HEK293 (cell line): ENCODE data around the gene UGT1A6.

Source experiments
- CTCF ChIA-PET: fragments of 350-600 bp; formaldehyde crosslinking; extraction: SDS; loops from one replicate; lab custom pipeline; 2021; ENCODE audit warnings: antibody characterized with exemption; lab: Yijun Ruan, JAX
- POLR2A ChIA-PET: fragments of 300-600 bp; formaldehyde crosslinking; extraction: SDS; loops from one replicate; lab custom pipeline; 2020; ENCODE audit warnings: antibody characterized with exemption, inconsistent platforms; lab: Yijun Ruan, JAX
- H3K27ac ChIP-seq: fragments of 200-500 bp; sonication (Bioruptor generic); 2 replicates; pipeline ENCODE4 v1.5.1; 2014; ENCODE audit warnings: low read depth, low read length, control low read depth, inconsistent platforms; ENCODE audit errors: extremely low read depth
- H3K36me3 ChIP-seq, 2 experiments: fragments of 200-500 bp in 1 of 2; sonication (Bioruptor generic) in 1 of 2; 1 replicate in 1 of 2; 2 replicates in 1 of 2; pipeline ENCODE4 v1.5.1; 2014 to 2017; ENCODE audit warnings: inconsistent platforms in 2 of 2, low read length in 2 of 2; ENCODE audit not compliant: control insufficient read depth in 2 of 2, insufficient read depth in 1 of 2
- H3K4me1 ChIP-seq: fragments of 200-500 bp; sonication (Bioruptor generic); 2 replicates; pipeline ENCODE4 v1.5.1; 2014; ENCODE audit warnings: mild to moderate bottlenecking, low read length, inconsistent platforms; ENCODE audit not compliant: control insufficient read depth, insufficient read depth
- H3K4me3 ChIP-seq: 2 replicates; pipeline ENCODE4 v1.5.1; 2011; ENCODE audit warnings: low read depth, mild to moderate bottlenecking, control low read depth, low read length, moderate library complexity
- H3K9me3 ChIP-seq: fragments of 200-500 bp; sonication (Bioruptor generic); 2 replicates; pipeline ENCODE4 v1.5.1; 2014; ENCODE audit warnings: low read depth, low read length, inconsistent platforms; ENCODE audit not compliant: control insufficient read depth, insufficient read depth
- GFI1B ChIP-seq: fragments of 450-650 bp; formaldehyde crosslinking; IDR thresholded peaks from 2 replicates; pipeline ENCODE4 v1.5.1; 2016; ENCODE audit warnings: missing biosample characterization, missing genetic modification characterization
- GLIS2 ChIP-seq: fragments of 450-650 bp; formaldehyde crosslinking; IDR thresholded peaks from 2 replicates; pipeline ENCODE4 v1.5.1; 2016; ENCODE audit warnings: missing biosample characterization, missing genetic modification characterization
- KLF1 ChIP-seq: fragments of 450-650 bp; formaldehyde crosslinking; IDR thresholded peaks from 2 replicates; pipeline ENCODE4 v1.5.1; 2016; ENCODE audit warnings: missing biosample characterization, missing genetic modification characterization
- KLF7 ChIP-seq: fragments of 450-650 bp; formaldehyde crosslinking; IDR thresholded peaks from 2 replicates; pipeline ENCODE4 v1.5.1; 2016; ENCODE audit warnings: missing biosample characterization, missing genetic modification characterization, borderline replicate concordance
- SP2 ChIP-seq: fragments of 450-650 bp; formaldehyde crosslinking; IDR thresholded peaks from 2 replicates; pipeline ENCODE4 v1.5.1; 2016; ENCODE audit warnings: missing biosample characterization, missing genetic modification characterization
- SP3 ChIP-seq: fragments of 450-650 bp; formaldehyde crosslinking; IDR thresholded peaks from 2 replicates; pipeline ENCODE4 v1.5.1; 2016; ENCODE audit warnings: missing biosample characterization, missing genetic modification characterization
- ZFP3 ChIP-seq: fragments of 450-650 bp; formaldehyde crosslinking; IDR thresholded peaks from 2 replicates; pipeline ENCODE4 v1.5.1; 2016; ENCODE audit warnings: low read depth, missing biosample characterization, missing genetic modification characterization
- ZNF112 ChIP-seq: fragments of 450-650 bp; formaldehyde crosslinking; IDR thresholded peaks from 2 replicates; pipeline ENCODE4 v1.5.0; 2017; ENCODE audit warnings: missing biosample characterization, missing genetic modification characterization
- ZNF121 ChIP-seq: fragments of 450-650 bp; formaldehyde crosslinking; IDR thresholded peaks from 2 replicates; pipeline ENCODE4 v1.5.1; 2016; ENCODE audit warnings: missing biosample characterization, missing genetic modification characterization
- ZNF132 ChIP-seq: fragments of 450-650 bp; formaldehyde crosslinking; IDR thresholded peaks from 2 replicates; pipeline ENCODE4 v1.5.1; 2017; ENCODE audit warnings: missing biosample characterization, missing genetic modification characterization, borderline replicate concordance
- ZNF2 ChIP-seq: fragments of 450-650 bp; formaldehyde crosslinking; IDR thresholded peaks from 2 replicates; pipeline ENCODE4 v1.5.1; 2016; ENCODE audit warnings: missing biosample characterization, missing genetic modification characterization
- ZNF211 ChIP-seq: fragments of 450-650 bp; formaldehyde crosslinking; IDR thresholded peaks from 2 replicates; pipeline ENCODE4 v1.5.1; 2016; ENCODE audit warnings: low read depth, missing biosample characterization, missing genetic modification characterization
- ZNF654 ChIP-seq: fragments of 450-650 bp; formaldehyde crosslinking; IDR thresholded peaks from 2 replicates; pipeline ENCODE4 v1.5.1; 2016; ENCODE audit warnings: low read depth, missing biosample characterization, missing genetic modification characterization
- ZNF658 ChIP-seq: fragments of 450-650 bp; formaldehyde crosslinking; IDR thresholded peaks from 2 replicates; pipeline ENCODE4; 2016; ENCODE audit warnings: missing biosample characterization, missing genetic modification characterization
- ZNF664 ChIP-seq: fragments of 450-650 bp; formaldehyde crosslinking; IDR thresholded peaks from 2 replicates; pipeline ENCODE4 v1.5.1; 2016; ENCODE audit warnings: missing biosample characterization, missing genetic modification characterization
- ZNF747 ChIP-seq: fragments of 450-650 bp; formaldehyde crosslinking; IDR thresholded peaks from 2 replicates; pipeline ENCODE4 v1.5.1; 2016; ENCODE audit warnings: missing biosample characterization, missing genetic modification characterization
- ZNF776 ChIP-seq: fragments of 450-650 bp; formaldehyde crosslinking; IDR thresholded peaks from 2 replicates; pipeline ENCODE4 v1.5.0; 2017; ENCODE audit warnings: missing biosample characterization, missing genetic modification characterization, borderline replicate concordance
- TF ChIP-seq, protein P1 (sequence below): fragments of 450-650 bp; IDR thresholded peaks from 2 replicates; pipeline ENCODE4 v1.5.1; 2018; ENCODE audit warnings: missing biosample characterization, missing genetic modification characterization
- TF ChIP-seq, protein P2 (sequence below): fragments of 450-650 bp; formaldehyde crosslinking; IDR thresholded peaks from 2 replicates; pipeline ENCODE4; 2016; ENCODE audit warnings: missing biosample characterization, missing genetic modification characterization
- TF ChIP-seq, protein P3 (sequence below): fragments of 450-650 bp; formaldehyde crosslinking; IDR thresholded peaks from 2 replicates; pipeline ENCODE4 v1.5.0; 2017; ENCODE audit warnings: missing biosample characterization, missing genetic modification characterization, borderline replicate concordance
- TF ChIP-seq, protein P4 (sequence below): fragments of 450-650 bp; formaldehyde crosslinking; optimal IDR thresholded peaks from 2 replicates; pipeline ENCODE3; 2016; ENCODE audit warnings: missing biosample characterization, mild to moderate bottlenecking, missing genetic modification characterization
- TF ChIP-seq, protein P5 (sequence below): fragments of 450-650 bp; formaldehyde crosslinking; IDR thresholded peaks from 2 replicates; pipeline ENCODE4 v1.5.1; 2016; ENCODE audit warnings: missing biosample characterization, missing genetic modification characterization, borderline replicate concordance

Gene UGT1A6

DNA sequence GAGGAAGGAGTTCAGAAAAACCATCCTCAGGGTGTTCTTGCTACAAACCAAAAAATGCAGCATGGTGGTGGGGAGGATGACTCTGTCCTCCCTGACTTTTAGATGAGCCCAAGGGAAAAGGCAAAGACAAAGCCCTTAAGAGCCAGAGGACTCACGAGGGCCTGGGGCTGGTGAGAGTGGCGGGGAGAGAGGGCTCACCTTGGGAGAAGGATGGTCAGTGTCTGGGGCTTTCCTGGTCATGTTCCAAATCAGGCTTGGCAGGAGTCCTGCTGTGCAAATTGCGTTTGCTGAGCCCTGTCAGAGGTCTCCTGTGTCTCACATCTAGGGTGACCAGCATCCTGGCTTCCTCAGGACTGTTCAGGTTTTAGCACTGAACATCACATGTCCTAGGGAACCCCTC, 72.1 kb downstream of the UGT1A6 start:
- TF ChIP-seq ZNF658 (no peak), ZNF747 (tag by site-specific recombination) (no peak), ZNF121 (tag by site-specific recombination) (no peak), ZNF132 (tag by site-specific recombination) (no peak), ZNF654 (tag by site-specific recombination) (no peak), KLF7 (no peak), GLIS2 (tag by site-specific recombination) (no peak)
- TF ChIP-seq, protein P1, sequence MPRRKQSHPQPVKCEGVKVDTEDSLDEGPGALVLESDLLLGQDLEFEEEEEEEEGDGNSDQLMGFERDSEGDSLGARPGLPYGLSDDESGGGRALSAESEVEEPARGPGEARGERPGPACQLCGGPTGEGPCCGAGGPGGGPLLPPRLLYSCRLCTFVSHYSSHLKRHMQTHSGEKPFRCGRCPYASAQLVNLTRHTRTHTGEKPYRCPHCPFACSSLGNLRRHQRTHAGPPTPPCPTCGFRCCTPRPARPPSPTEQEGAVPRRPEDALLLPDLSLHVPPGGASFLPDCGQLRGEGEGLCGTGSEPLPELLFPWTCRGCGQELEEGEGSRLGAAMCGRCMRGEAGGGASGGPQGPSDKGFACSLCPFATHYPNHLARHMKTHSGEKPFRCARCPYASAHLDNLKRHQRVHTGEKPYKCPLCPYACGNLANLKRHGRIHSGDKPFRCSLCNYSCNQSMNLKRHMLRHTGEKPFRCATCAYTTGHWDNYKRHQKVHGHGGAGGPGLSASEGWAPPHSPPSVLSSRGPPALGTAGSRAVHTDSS (tag by site-specific recombination), result no peak
- TF ChIP-seq, protein P2, sequence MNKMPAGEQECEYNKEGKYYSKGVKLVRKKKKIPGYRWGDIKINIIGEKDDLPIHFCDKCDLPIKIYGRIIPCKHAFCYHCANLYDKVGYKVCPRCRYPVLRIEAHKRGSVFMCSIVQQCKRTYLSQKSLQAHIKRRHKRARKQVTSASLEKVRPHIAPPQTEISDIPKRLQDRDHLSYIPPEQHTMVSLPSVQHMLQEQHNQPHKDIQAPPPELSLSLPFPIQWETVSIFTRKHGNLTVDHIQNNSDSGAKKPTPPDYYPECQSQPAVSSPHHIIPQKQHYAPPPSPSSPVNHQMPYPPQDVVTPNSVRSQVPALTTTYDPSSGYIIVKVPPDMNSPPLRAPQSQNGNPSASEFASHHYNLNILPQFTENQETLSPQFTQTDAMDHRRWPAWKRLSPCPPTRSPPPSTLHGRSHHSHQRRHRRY, result no peak
- TF ChIP-seq, protein P3, sequence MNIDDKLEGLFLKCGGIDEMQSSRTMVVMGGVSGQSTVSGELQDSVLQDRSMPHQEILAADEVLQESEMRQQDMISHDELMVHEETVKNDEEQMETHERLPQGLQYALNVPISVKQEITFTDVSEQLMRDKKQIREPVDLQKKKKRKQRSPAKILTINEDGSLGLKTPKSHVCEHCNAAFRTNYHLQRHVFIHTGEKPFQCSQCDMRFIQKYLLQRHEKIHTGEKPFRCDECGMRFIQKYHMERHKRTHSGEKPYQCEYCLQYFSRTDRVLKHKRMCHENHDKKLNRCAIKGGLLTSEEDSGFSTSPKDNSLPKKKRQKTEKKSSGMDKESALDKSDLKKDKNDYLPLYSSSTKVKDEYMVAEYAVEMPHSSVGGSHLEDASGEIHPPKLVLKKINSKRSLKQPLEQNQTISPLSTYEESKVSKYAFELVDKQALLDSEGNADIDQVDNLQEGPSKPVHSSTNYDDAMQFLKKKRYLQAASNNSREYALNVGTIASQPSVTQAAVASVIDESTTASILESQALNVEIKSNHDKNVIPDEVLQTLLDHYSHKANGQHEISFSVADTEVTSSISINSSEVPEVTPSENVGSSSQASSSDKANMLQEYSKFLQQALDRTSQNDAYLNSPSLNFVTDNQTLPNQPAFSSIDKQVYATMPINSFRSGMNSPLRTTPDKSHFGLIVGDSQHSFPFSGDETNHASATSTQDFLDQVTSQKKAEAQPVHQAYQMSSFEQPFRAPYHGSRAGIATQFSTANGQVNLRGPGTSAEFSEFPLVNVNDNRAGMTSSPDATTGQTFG (tag by site-specific recombination), result no peak
- no peaks in the 10 kb centered on the region for H3K36me3 ChIP-seq
- no peak overlapping the region for H3K4me3 ChIP-seq
- H3K4me1 ChIP-seq, result no peaks in the 10 kb centered on the region
- H3K9me3 ChIP-seq, result no peaks in the 10 kb centered on the region
- CTCF ChIA-PET, result no interaction called here
- POLR2A ChIA-PET, result no interaction called here
- H3K27ac ChIP-seq, result no peak overlapping the region

DNA sequence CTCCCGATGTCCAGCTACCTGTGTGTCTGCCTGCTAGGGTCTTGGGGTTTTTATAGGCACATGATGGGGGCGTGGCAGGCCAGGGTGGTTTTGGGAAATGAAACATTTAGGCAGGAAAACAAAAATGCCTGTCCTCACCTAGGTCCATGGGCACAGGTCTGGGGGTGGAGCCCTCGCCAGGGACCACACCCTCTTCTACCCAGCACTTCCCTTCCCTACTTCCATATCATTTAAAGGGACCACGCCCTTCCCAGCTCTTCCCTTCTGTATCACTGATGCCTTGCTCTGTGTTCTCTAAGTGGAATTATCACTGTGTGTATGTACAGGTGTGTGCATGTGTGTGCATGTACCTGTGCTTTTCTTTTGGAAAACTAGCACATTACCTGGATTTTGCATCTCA, 73.7 kb downstream of the UGT1A6 start:
- CTCF ChIA-PET, result no interaction called here
- no peak for TF ChIP-seq ZFP3 (tag by site-specific recombination)
- TF ChIP-seq SP2 (tag by site-specific recombination), result no peak
- TF ChIP-seq, protein P4, sequence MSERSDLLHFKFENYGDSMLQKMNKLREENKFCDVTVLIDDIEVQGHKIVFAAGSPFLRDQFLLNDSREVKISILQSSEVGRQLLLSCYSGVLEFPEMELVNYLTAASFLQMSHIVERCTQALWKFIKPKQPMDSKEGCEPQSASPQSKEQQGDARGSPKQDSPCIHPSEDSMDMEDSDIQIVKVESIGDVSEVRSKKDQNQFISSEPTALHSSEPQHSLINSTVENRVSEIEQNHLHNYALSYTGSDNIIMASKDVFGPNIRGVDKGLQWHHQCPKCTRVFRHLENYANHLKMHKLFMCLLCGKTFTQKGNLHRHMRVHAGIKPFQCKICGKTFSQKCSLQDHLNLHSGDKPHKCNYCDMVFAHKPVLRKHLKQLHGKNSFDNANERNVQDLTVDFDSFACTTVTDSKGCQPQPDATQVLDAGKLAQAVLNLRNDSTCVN, result no peak
- TF ChIP-seq ZNF112, result no peak
- no peak for TF ChIP-seq ZNF776 (tag by site-specific recombination)
- TF ChIP-seq KLF1, result peak; percentile 10; the same call in 1 of the 2 replicates
- no peak for TF ChIP-seq GFI1B (tag by site-specific recombination)
- Histone ChIP-seq H3K4me1 (no peaks in the 10 kb centered on the region), H3K4me3 (no peak overlapping the region), H3K27ac (no peak overlapping the region), H3K9me3 (no peaks in the 10 kb centered on the region), H3K36me3 (no peaks in the 10 kb centered on the region)
- POLR2A ChIA-PET, result no interaction called here

DNA sequence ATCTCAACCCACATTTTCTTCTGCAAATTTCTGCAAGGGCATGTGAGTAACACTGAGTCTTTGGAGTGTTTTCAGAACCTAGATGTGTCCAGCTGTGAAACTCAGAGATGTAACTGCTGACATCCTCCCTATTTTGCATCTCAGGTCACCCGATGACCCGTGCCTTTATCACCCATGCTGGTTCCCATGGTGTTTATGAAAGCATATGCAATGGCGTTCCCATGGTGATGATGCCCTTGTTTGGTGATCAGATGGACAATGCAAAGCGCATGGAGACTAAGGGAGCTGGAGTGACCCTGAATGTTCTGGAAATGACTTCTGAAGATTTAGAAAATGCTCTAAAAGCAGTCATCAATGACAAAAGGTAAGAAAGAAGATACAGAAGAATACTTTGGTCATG, 75.4 kb downstream of the UGT1A6 start:
- CTCF ChIA-PET, result no interaction called here
- Histone ChIP-seq H3K9me3 (no peaks in the 10 kb centered on the region), H3K27ac (no peak overlapping the region), H3K36me3 (no peaks in the 10 kb centered on the region), H3K4me1 (no peaks in the 10 kb centered on the region), H3K4me3 (no peak overlapping the region)
- POLR2A ChIA-PET, result no interaction called here
- TF ChIP-seq ZNF2 (tag by site-specific recombination) (no peak), SP3 (tag by site-specific recombination) (no peak), ZNF664 (no peak), ZNF211 (no peak), ZNF776 (tag by site-specific recombination) (no peak)
- TF ChIP-seq, protein P5, sequence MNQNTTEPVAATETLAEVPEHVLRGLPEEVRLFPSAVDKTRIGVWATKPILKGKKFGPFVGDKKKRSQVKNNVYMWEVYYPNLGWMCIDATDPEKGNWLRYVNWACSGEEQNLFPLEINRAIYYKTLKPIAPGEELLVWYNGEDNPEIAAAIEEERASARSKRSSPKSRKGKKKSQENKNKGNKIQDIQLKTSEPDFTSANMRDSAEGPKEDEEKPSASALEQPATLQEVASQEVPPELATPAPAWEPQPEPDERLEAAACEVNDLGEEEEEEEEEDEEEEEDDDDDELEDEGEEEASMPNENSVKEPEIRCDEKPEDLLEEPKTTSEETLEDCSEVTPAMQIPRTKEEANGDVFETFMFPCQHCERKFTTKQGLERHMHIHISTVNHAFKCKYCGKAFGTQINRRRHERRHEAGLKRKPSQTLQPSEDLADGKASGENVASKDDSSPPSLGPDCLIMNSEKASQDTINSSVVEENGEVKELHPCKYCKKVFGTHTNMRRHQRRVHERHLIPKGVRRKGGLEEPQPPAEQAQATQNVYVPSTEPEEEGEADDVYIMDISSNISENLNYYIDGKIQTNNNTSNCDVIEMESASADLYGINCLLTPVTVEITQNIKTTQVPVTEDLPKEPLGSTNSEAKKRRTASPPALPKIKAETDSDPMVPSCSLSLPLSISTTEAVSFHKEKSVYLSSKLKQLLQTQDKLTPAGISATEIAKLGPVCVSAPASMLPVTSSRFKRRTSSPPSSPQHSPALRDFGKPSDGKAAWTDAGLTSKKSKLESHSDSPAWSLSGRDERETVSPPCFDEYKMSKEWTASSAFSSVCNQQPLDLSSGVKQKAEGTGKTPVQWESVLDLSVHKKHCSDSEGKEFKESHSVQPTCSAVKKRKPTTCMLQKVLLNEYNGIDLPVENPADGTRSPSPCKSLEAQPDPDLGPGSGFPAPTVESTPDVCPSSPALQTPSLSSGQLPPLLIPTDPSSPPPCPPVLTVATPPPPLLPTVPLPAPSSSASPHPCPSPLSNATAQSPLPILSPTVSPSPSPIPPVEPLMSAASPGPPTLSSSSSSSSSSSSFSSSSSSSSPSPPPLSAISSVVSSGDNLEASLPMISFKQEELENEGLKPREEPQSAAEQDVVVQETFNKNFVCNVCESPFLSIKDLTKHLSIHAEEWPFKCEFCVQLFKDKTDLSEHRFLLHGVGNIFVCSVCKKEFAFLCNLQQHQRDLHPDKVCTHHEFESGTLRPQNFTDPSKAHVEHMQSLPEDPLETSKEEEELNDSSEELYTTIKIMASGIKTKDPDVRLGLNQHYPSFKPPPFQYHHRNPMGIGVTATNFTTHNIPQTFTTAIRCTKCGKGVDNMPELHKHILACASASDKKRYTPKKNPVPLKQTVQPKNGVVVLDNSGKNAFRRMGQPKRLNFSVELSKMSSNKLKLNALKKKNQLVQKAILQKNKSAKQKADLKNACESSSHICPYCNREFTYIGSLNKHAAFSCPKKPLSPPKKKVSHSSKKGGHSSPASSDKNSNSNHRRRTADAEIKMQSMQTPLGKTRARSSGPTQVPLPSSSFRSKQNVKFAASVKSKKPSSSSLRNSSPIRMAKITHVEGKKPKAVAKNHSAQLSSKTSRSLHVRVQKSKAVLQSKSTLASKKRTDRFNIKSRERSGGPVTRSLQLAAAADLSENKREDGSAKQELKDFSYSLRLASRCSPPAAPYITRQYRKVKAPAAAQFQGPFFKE (tag by site-specific recombination), result no peak
